IPS DF 4.7 (cell line): ENCODE results near the gene KNOP1.
"Not testable (repeated sequence)": the region's sequence is repeated elsewhere in the genome, so short reads cannot be mapped to it uniquely, and the experiment has no call there.

Source experiments
- DNase-seq: peaks from one replicate; pipeline ENCODE4 v3.0.0-alpha.2; 2013; ENCODE audit warnings: low spot score; ENCODE audit errors: extremely low read depth

KNOP1 gene

DNA sequence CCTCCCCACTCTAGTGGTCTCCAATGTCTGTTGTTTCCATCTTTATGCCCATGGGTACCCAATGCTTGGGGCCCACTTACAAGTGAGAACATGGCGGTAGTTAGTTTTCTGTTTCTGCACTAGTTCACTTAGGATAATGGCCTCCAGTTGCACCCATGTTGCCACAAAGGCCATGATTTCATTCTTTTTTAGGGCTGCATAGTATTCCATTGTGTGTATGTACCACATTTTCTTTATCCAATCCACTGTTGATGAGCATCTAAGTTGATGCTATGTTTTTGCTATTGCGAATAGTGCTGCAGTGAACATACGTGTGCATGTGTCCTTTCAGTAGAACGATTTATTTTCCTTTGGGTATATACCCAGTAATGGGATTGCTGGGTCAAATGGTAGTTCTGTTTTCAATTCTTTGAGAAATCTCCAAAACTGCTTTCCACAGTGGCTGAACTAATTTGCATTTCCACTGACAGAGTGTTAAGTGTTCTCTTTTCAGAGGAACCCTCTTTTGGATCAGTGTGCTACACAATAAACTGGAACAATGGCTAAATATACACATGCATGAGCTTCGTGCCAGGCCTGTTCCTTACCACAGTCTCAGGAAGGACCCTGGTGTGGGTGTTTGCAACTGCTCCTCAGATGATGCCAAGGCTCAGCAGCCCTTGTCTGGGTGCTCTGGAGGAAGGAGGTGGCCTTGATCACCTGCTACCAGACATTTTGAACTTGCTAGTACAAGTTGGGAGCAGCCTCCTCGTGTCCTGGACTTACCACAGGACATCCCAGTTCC, 34.4 kb downstream of the KNOP1 start:
- DNase-seq, result no peak

DNA sequence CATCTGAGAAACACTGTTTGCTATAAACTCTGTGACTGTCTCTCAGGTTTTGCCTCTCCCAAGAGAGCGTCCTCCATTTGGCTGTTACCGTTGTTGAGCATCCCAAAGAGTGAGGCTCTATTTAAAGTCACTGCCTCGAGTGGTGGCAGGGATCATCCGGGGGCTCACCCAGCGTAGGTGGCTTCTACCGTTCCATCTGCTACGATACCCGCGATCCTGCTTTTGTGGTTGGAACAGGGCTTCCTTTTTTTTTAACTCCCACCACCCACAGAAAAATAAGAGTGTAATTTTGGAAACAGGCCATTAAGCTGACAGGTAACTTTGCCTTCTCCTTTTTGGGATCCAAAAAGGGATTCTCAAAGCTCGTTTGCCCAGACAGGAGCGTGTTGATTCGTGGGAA, 36.4 kb downstream of the KNOP1 start:
- no peak for DNase-seq

DNA sequence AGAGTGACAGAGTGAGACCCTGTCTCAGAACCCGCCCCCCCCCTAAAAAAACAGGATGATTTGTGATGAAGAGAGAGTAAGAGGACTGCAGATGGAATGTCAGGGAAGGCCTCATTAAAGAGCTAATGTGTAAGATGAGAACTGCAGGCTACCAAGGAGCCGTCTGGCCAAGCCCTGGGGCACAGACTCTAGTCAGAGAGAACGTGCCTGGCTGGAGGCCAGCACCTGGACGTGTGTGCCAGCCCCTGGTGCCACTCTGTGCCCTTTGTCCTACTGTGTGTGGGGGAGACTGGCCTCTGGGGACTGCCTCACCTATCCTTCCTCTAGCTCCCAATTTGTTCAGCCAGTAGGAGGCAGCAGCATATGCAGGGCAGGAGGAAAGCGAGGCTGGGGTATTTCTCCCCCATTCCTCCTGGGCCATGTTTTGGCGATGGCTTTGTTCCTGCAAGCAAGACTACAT, 37.1 kb downstream of the KNOP1 start:
- DNase-seq, result no peak

DNA sequence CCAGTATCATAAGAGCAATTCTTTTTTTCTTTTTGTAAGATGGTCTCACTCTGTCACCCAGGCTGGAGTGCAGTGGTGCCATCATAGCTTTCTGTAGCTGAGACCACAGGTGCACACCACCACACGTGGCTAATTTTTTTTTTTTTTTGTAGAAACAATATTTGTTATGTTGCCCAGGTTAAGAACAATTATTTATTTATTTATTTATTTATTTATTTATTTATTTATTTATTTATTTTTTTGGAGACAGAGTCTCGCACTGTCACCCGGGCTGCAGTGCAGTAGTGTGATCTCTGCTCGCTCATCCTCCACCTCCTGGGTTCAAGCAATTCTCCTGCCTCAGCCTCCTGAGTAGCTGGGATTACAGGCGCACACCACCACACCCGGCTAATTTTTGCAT, 38.7 kb downstream of the KNOP1 start:
- not testable (repeated sequence) for DNase-seq

DNA sequence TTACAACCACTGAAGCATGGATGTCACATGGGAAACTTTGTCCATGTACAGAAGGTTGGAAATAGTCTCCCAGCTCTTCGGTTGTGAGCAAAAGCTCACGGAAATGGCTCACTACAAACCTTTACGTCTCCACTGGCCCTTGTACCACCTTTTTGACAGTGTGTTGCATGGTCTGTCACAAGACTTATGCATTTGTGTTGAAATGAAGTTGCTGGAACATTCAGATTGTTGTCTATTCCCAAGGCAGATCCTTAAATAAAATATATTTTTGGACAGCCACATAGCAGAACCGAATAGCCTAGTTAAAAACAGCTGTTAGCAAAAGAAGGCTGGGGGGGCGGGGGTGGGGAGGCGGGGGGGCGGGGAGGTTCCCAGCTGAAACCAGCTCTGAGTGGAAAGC, 39.2 kb downstream of the KNOP1 start:
- DNase-seq, result no peak

DNA sequence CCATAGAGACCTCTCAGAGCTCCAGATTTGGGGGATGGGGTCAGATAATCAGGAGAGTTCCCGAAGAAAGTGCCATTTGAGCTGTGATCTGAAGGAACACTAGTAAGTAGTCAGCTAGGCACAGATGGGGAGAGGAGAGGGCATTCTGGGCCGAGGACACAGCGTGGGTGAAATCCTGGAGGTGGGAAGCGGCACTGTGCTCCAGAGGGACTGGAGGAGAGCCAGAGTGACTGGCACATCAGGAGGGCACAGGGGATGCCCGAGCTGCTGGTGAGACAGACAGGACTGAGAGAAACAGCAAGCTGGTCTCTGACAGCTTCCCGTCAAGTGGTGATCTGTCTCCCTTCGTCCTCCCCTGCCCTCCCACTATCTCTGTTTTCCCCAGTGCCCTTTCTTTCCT, 40.6 kb downstream of the KNOP1 start:
- DNase-seq, result no peak

DNA sequence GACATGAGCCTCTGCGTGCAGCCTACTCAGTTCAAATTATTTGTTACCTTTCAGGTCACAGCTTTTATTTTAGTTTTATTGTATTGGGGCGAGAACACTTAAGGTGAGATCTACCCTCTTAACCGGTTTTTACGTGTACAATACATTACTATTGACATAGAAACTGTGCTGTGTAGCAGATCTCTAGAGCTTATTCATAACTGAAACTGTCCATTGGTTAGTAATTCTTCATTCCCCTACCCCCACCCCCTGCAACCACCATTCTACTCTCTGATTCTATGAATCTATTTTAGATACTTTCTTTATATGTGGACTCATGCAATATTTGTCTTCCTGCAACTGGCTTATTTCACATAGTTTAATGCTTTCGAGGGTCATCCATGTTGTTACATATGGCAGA, 43.5 kb downstream of the KNOP1 start:
- DNase-seq, result no peak

DNA sequence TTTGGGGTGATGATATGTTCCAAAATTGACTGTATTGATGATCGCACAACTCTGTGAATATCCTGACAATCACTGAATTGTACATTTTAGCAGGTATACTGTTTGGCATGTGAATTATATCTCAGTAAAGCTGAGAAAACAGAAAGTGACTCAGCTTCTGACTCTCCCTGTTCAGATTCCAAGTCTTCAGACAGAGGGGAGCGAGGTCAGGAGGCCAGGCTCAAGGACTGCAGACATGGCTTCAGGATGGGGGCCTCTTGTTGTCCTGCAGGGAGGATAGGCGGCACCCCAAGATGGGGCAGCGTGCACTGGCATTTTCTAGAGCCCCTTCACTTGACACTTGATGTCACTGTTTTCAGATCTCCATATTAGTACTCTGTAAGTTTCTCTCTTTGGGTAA, 45.6 kb downstream of the KNOP1 start:
- DNase-seq, result no peak

DNA sequence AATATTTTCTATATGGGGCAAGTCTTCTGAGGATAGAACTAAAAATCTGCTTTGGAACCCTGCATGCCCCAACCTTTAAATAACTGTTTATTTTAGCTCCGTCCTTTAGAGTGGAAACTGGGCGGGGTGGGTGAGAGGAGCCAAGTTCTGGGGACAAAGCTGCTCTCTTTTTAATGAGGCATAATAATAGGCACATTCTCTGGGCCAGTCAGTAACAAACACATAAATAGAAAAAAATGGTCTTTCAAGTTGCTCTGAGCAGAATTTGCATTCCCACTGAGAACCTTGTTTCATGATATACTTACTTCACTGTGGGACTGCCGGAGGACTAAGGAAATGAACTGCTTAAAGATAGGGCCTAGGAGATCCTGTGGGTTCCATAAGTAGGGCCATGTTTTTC, 51.5 kb downstream of the KNOP1 start:
- DNase-seq, result no peak

DNA sequence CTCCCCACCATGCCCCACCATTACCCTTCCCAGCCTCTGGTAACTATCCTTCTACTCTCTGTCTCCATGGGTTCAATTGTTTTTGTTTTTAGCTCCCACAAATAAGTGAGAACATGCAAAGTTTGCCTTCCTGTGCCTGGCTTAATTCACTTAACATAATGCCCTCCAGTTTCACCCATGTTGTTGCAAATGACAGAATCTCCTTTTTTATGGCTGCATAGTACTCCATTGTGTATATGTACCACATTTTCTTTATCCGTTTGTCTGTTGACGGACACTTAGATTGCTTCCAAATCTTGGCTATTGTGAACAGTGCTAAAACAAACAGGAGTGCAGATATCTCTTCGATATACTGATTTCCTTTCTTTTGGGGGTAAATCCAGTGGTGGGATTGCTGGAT, 52.7 kb downstream of the KNOP1 start:
- not testable (repeated sequence) for DNase-seq

DNA sequence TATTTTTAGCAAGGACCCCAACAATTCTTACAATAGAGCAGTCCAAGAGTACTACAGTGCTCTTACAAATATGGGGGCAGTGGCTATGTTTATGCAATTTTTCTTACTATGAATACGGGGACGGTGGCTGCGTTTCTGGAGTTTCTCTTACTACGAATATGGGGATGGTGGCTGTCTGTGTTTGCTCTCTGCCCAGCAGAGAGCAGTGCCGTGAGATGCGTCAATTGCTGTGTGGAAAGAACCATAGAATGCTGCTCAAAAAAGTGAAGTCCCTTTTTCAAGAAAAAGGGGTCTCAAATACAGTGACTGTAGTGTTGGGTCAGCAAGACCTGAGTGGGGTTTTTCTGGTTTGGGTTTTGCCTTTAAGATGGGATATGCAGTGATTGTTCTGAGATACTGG, 53.9 kb downstream of the KNOP1 start:
- no peak for DNase-seq

DNA sequence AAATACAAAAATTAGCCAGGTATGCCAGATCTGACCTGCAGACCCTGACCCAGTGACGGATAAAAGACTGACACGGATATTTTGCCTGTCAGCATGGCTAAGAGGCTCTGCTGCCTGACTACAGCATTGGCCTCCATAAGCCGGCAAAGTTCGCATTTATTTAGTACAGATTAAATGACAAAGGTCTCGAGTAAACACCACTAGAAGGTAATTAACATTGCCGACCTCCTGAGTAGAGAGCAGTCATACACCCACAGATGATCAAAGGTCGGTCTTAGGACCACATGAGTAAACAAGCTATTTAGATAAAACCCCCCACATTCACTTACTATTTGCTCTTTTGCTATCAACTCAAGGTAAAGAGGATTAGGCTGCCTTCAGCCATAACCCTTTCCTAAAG, 55.7 kb downstream of the KNOP1 start:
- no peak for DNase-seq

DNA sequence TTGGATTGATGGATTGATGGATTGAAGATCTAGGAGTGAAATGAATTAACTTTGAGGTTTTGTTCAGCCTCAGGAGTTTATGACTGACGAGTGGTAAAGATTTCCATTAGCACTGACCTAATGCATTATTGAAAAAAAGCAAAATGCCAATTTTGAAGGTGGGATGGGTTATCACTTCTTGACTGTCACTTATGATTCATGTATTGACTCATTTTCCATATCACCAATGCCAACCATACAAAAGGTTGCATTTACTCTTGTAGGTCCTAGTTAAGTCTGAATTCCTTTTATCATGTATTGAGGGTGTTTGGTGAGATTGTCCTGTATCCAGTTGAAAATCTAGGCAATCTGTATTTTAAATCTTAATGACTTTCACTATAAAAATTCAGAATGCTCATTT, 57.6 kb downstream of the KNOP1 start:
- no peak for DNase-seq

DNA sequence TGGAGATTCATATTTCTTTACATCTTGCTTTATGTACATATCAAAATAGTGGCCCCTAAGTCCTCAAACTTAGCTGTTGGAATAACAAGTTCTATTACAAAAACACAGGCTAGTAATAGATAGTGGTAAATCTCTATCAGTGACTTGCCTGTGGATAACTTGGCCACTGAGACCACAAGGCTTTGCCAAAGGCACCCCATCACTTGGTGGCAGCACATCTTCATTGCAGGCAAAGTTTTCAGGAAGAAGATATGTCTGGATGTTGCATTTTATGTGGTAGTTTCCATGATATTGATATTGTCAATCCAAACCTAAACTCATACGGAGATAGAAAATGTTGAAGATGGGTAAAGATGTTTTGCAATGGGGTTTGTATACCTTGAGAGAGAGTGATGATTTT, 58.5 kb downstream of the KNOP1 start:
- no peak for DNase-seq

DNA sequence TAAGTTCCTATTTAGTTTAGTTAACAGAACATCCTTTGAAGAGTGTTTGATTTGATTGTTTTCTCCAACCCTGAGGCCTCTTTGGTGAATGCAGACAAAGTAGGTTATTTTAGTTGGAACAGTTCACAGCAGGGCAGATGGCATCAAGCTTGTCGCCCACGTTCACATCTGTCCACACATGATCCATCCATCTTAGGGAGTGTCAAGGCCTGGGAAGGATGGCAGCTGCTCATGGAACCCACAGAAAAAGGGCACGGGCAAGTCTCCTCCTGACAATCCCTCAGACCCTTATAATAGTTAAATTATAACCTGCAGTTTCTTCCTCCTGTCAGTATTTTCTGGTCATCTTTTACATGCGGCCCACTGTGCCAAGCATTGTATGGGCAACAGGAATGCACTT, 60.2 kb downstream of the KNOP1 start:
- DNase-seq, result no peak

DNA sequence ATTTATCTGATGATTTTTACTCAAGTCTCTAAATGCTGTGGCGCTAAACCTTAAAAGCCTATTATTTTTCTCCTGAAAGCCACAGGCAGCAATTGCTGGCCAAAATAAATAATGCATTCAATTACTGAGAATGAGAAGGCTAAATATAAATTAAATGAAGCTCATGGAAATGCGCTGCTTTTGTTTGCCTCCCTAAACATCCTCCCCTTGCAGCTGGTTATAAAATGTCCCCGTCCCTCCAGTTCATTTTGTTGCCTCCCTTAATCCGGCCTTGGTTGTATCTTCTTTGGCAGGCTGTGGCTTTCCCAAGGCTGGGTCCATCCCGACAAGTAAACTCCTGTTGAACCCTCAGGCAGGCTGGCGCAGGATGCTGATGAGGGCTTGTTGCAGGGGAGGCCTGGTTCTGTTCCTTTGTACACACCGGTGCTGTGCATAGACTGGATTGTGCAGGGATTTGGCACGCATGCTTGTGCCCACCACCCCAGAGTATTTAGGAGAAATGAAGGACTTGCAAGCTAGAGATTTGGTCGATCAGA, 62.7 kb downstream of the KNOP1 start:
- no peak for DNase-seq

DNA sequence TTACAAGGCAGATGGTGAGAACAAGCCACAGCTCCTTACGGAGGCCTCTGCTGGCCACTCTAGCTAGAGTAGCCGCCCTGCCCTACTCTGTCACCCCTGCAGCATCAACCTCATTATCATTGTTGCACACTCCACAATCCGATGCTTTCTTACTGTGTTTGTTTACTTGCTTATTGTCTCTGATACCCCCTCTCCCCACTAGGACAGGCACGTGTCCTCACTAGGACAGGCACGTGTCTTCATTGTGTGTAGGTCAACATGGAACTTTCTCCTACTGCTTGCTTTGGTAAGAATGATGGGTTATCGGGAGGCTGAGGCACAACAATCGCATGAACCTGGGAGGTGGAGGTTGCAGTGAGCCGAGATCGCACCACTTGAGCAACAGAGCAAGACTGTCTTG, 63.9 kb downstream of the KNOP1 start:
- DNase-seq, result no peak
